Type B pancreatic cell (in vitro differentiated cells): ENCODE measurements around the gene SAP130. TPM values are rescaled to one million over a fixed set of nuclear protein-coding genes. Genes with fewer than 3 reads are reported as not detected.

Experiments used
- DNase-seq: peaks from one replicate; pipeline ENCODE4 v3.0.0; 2021; ENCODE audit warnings: mixed read lengths; ENCODE audit not compliant: unreplicated experiment; ENCODE audit errors: extremely low spot score
- H3K27ac Mint-ChIP-seq: 2 replicates; pipeline ENCODE4 v1.8.0; 2021; ENCODE audit warnings: mild to moderate bottlenecking, mixed read lengths
- H3K27me3 Mint-ChIP-seq: 2 replicates; pipeline ENCODE4 v1.8.0; 2021; ENCODE audit warnings: mixed read lengths
- H3K36me3 Mint-ChIP-seq: 2 replicates; pipeline ENCODE4 v1.8.0; 2021; ENCODE audit warnings: mixed read lengths
- H3K4me1 Mint-ChIP-seq: one replicate; pipeline ENCODE4 v1.8.0; 2021; ENCODE audit warnings: mixed read lengths; ENCODE audit not compliant: unreplicated experiment
- H3K4me3 Mint-ChIP-seq: 2 replicates; pipeline ENCODE4 v1.8.0; 2021; ENCODE audit warnings: mild to moderate bottlenecking, mixed read lengths
- H3K9me3 Mint-ChIP-seq: 2 replicates; pipeline ENCODE4 v1.8.0; 2021; ENCODE audit warnings: mixed read lengths
- CTCF ChIP-seq: fragments of 200-600 bp; sonication (generic); conservative IDR thresholded peaks from 2 replicates; pipeline ENCODE4 v1.5.0; 2021; ENCODE audit warnings: antibody characterized with exemption, mild to moderate bottlenecking
- total RNA-seq: library from RNA; stranded (reverse); gene quantifications from 2 replicates; pipeline ENCODE4 v1.2.1, GENCODE V29; 2021; ENCODE audit warnings: low replicate concordance

Gene SAP130
- total RNA-seq, 1 donor from 2014 or later = 41.9 TPM

GRCh38 chr2:128062571-128062970 is 34.7 kb upstream of the SAP130 start:
- DNase-seq = no peak
- Mint-ChIP-seq H3K27ac (no peak overlapping the region), H3K4me1 (peaks cover 11% of the 10 kb centered on the region), H3K9me3 (no peaks in the 10 kb centered on the region), H3K36me3 (no peaks in the 10 kb centered on the region), H3K4me3 (no peak overlapping the region), H3K27me3 (peaks cover 3% of the 10 kb centered on the region)
- no peak for TF ChIP-seq CTCF

GRCh38 chr2:128058114-128058513 is 30.3 kb upstream of the SAP130 start:
- TF ChIP-seq CTCF = no peak

GRCh38 chr2:128057334-128057733 is 29.5 kb upstream of the SAP130 start:
- Mint-ChIP-seq H3K4me1 (no peaks in the 10 kb centered on the region), H3K27ac (no peak overlapping the region), H3K27me3 (no peaks in the 10 kb centered on the region), H3K4me3 (no peak overlapping the region), H3K9me3 (no peaks in the 10 kb centered on the region), H3K36me3 (no peaks in the 10 kb centered on the region)
- no peak for DNase-seq
- no peak for TF ChIP-seq CTCF

More at GRCh38 chr2:128058114-128058513, 30.3 kb upstream of the SAP130 start:
- Mint-ChIP-seq H3K36me3 (no peaks in the 10 kb centered on the region), H3K9me3 (no peaks in the 10 kb centered on the region), H3K4me3 (no peak overlapping the region), H3K27me3 (no peaks in the 10 kb centered on the region), H3K27ac (no peak overlapping the region), H3K4me1 (peaks cover under 1% of the 10 kb centered on the region)
- no peak for DNase-seq

GRCh38 chr2:128054104-128054885 is 26.4 kb upstream of the SAP130 start:
- peaks cover 9% of the 10 kb centered on the region for H3K9me3 Mint-ChIP-seq
- peaks cover 4% of the 10 kb centered on the region for H3K36me3 Mint-ChIP-seq
- DNase-seq = no peak
- H3K4me1 Mint-ChIP-seq = no peaks in the 10 kb centered on the region
- H3K27me3 Mint-ChIP-seq = peaks cover 13% of the 10 kb centered on the region
- TF ChIP-seq CTCF = no peak
- no peak overlapping the region for H3K4me3 Mint-ChIP-seq
- no peak overlapping the region for H3K27ac Mint-ChIP-seq

GRCh38 chr2:128053331-128053730 is 25.5 kb upstream of the SAP130 start:
- TF ChIP-seq CTCF = no peak

More at GRCh38 chr2:128053331-128053730, 25.5 kb upstream of the SAP130 start:
- H3K27ac Mint-ChIP-seq = no peak overlapping the region
- H3K27me3 Mint-ChIP-seq = peaks cover 13% of the 10 kb centered on the region
- no peaks in the 10 kb centered on the region for H3K4me1 Mint-ChIP-seq
- H3K36me3 Mint-ChIP-seq = peaks cover 4% of the 10 kb centered on the region
- DNase-seq = no peak
- peaks cover 11% of the 10 kb centered on the region for H3K9me3 Mint-ChIP-seq
- no peak overlapping the region for H3K4me3 Mint-ChIP-seq
